Measurements from ENCODE around the gene SESTD1.

Gene SESTD1

DNA sequence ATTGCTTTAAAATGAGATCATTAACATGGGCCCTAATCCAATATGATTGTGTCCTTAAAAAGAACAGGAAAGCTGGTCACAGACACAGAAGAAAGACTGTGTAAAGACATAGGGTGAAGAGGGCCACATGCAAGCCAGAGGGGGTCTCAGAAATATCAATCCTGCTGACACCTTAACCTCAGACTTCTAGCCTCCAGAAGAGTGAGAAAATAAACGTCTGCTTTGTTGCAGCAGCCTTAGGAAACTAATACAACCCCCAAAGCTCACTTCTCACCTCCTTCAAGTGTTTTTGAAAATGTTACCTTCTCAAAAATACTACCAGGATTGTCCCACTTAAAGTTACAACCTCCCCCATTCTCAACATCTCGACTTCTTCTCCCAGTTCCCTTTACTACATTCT lies 39.8 kb upstream of the SESTD1 start:
- H3K9me3 Mint-ChIP-seq = peaks cover 14% of the 10 kb centered on the region
- DNase-seq = no peak
- no peak overlapping the region for H3K4me3 Mint-ChIP-seq
- peaks cover 4% of the 10 kb centered on the region for H3K36me3 Mint-ChIP-seq (ENCODE audit: low read depth)
- TF ChIP-seq, protein P1, sequence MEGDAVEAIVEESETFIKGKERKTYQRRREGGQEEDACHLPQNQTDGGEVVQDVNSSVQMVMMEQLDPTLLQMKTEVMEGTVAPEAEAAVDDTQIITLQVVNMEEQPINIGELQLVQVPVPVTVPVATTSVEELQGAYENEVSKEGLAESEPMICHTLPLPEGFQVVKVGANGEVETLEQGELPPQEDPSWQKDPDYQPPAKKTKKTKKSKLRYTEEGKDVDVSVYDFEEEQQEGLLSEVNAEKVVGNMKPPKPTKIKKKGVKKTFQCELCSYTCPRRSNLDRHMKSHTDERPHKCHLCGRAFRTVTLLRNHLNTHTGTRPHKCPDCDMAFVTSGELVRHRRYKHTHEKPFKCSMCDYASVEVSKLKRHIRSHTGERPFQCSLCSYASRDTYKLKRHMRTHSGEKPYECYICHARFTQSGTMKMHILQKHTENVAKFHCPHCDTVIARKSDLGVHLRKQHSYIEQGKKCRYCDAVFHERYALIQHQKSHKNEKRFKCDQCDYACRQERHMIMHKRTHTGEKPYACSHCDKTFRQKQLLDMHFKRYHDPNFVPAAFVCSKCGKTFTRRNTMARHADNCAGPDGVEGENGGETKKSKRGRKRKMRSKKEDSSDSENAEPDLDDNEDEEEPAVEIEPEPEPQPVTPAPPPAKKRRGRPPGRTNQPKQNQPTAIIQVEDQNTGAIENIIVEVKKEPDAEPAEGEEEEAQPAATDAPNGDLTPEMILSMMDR (IDR thresholded peaks at IDR 0.05) = no peak
- no peaks in the 10 kb centered on the region for H3K4me1 Mint-ChIP-seq
- no peaks in the 10 kb centered on the region for H3K27me3 Mint-ChIP-seq (ENCODE audit: low read depth, poor library complexity)
- H3K27ac Mint-ChIP-seq = no peak overlapping the region

DNA sequence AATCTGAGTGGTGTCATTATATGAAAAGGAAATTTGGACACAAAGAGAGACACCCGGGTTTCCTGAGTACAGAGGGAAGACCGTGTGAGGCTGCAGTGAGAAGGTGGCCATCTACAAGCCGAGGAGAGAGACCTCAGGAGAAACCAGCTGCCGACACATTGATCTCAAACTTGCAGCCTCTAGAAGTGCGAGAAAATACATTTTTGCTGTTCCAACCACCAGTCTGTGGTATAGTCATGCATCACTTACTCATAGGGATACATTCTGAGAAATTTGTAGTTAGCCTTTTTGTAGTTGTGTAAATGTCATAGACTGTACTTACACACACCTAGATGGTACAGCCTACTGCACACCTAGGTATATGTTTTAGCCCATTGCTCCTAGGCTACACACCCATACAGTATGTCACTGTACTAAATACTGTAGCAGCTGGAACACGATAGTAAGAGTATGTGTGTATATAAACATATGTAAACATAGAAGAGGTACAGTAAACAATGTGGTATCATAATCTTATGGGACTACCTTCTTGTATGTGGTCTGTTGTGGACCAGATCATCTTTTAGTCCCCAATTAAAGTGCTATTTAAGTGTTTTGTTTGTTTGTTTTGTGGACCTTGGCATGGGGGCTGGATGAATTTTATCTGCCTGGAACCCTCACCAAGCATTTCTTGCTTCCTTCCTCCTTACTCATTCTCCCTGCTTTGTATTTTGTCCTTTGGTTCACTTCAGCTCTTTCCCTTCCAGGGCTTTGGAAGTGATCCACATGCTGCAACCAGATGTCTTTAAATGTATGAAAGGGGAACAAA lies 38.3 kb upstream of the SESTD1 start:
- peaks cover 14% of the 10 kb centered on the region for H3K9me3 Mint-ChIP-seq
- H3K27me3 Mint-ChIP-seq (ENCODE audit: low read depth, poor library complexity) = no peaks in the 10 kb centered on the region
- no peak for DNase-seq
- no peak overlapping the region for H3K4me3 Mint-ChIP-seq
- no peaks in the 10 kb centered on the region for H3K4me1 Mint-ChIP-seq
- H3K36me3 Mint-ChIP-seq (ENCODE audit: low read depth) = peaks cover 4% of the 10 kb centered on the region
- no peak overlapping the region for H3K27ac Mint-ChIP-seq
- TF ChIP-seq, protein P1 (IDR thresholded peaks at IDR 0.05) = no peak

DNA sequence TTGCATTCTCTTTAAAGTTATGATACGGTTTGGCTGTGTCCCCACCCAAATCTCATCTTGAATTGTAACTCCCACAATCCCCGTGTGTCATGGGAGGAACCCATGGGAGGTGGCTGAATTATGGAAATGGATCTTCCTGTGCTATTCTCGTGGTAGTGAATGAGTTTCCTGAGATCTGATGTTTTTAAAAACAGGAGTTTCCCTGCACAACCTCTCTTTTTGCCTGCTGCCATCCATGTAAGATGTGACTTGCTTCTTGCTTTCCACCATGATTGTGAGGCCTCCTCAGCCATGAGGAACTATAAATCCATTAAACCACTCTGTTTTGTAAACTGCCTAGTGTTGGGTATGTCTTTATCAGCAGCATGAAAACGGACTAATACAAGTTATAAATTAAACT lies 37.5 kb upstream of the SESTD1 start:
- H3K4me1 Mint-ChIP-seq = no peaks in the 10 kb centered on the region

DNA sequence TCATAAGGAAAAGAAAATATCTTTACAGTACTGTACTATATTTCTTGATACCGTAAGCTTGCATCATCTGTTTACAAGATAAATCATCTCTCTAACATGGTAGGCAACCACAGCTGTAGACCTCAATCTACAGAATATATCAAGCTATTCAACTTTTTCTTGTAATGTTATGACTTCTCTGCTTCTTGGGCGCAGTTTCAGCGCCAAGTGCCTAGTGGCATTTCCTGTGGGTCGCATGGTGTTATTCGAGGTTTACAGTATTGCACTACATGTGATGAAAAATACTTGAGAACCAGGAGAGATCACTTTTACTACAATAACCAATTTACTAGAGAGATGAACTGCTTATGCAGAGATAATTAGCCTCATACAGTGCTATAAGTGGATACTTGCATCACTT lies 34.0 kb upstream of the SESTD1 start:
- no peaks in the 10 kb centered on the region for H3K27me3 Mint-ChIP-seq (ENCODE audit: low read depth, poor library complexity)
- H3K4me3 Mint-ChIP-seq = no peak overlapping the region
- TF ChIP-seq, protein P1 (IDR thresholded peaks at IDR 0.05) = no peak
- H3K4me1 Mint-ChIP-seq = no peaks in the 10 kb centered on the region
- no peak overlapping the region for H3K27ac Mint-ChIP-seq
- no peak for DNase-seq
- peaks cover 14% of the 10 kb centered on the region for H3K9me3 Mint-ChIP-seq
- peaks cover 4% of the 10 kb centered on the region for H3K36me3 Mint-ChIP-seq (ENCODE audit: low read depth)

More for the DNA sequence above, 37.5 kb upstream of the SESTD1 start:
- H3K4me3 Mint-ChIP-seq = no peak overlapping the region
- TF ChIP-seq, protein P1 (IDR thresholded peaks at IDR 0.05) = no peak
- DNase-seq = no peak
- H3K27ac Mint-ChIP-seq = no peak overlapping the region
- peaks cover 14% of the 10 kb centered on the region for H3K9me3 Mint-ChIP-seq
- H3K27me3 Mint-ChIP-seq (ENCODE audit: low read depth, poor library complexity) = no peaks in the 10 kb centered on the region
- peaks cover 4% of the 10 kb centered on the region for H3K36me3 Mint-ChIP-seq (ENCODE audit: low read depth)

DNA sequence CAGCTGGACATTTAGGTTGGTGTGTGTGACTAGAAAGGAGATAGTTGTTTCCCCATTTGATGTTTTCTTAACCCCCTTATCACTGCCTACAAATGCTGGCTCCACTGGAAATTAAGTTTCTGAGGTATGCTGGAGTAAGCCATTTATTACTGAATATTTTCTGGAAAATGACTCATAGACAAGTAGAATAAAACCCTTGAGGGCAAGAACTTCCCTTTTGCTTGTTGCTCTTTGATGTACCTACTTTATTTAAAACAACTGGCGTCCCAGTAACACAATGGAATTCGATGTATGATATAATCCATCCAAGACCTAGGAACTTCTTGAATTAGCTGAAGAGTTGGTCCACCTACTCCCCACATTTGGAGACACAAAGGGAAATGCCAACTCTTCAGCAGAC lies 33.3 kb upstream of the SESTD1 start:
- Mint-ChIP-seq H3K9me3 (peaks cover 14% of the 10 kb centered on the region), H3K4me3 (no peak overlapping the region), H3K4me1 (no peaks in the 10 kb centered on the region), H3K27me3 (ENCODE audit: low read depth, poor library complexity) (no peaks in the 10 kb centered on the region), H3K36me3 (ENCODE audit: low read depth) (peaks cover 4% of the 10 kb centered on the region), H3K27ac (no peak overlapping the region)
- DNase-seq = no peak
- TF ChIP-seq, protein P1 (IDR thresholded peaks at IDR 0.05) = no peak

DNA sequence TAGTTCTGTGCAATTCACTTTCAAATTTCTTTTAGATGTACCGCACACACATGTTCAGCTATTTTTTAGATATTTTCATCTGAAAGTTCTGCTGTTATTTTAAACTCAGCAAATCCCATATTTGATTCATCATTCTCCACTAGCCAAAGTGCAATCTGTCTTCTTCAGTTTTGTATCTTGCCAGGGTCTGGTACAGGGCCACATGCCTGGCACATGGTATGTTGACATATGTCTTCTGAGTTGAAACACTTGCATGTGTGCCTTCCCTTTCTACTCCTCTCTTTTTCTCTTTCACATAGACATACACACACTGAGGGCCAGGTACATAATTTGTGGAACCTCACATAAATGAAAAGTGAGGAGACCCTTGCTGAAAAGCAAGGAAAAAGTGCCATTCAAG lies 25.7 kb upstream of the SESTD1 start:
- TF ChIP-seq, protein P1 (IDR thresholded peaks at IDR 0.05) = no peak
- Mint-ChIP-seq H3K27me3 (ENCODE audit: low read depth, poor library complexity) (no peaks in the 10 kb centered on the region), H3K4me3 (no peak overlapping the region), H3K9me3 (no peaks in the 10 kb centered on the region), H3K27ac (no peak overlapping the region), H3K4me1 (no peaks in the 10 kb centered on the region), H3K36me3 (ENCODE audit: low read depth) (no peaks in the 10 kb centered on the region)
- DNase-seq = no peak
